HFFc6 (cell line): ENCODE measurements around the gene ITGA7. TPM values are rescaled to one million over a fixed set of nuclear protein-coding genes. Genes with fewer than 3 reads are reported as not detected.

Experiments
- DNase-seq: peaks from one replicate; pipeline ENCODE4 v3.0.0-alpha.2; 2018
- H3K27ac Mint-ChIP-seq: 2 replicates; pipeline ENCODE4 v1.8.0; 2020; ENCODE audit warnings: mild to moderate bottlenecking, mixed read lengths
- H3K27me3 Mint-ChIP-seq: 2 replicates; pipeline ENCODE4 v1.8.0; 2021; ENCODE audit warnings: mild to moderate bottlenecking, moderate library complexity, mixed read lengths; ENCODE audit not compliant: insufficient read depth
- H3K36me3 Mint-ChIP-seq: 2 replicates; pipeline ENCODE4 v1.8.0; 2021; ENCODE audit warnings: low read depth, mixed read lengths
- H3K4me1 Mint-ChIP-seq: 2 replicates; pipeline ENCODE4 v1.8.0; 2020; ENCODE audit warnings: low read depth, mixed read lengths
- H3K4me3 Mint-ChIP-seq: 2 replicates; pipeline ENCODE4 v1.8.0; 2020; ENCODE audit warnings: mild to moderate bottlenecking, moderate library complexity, mixed read lengths
- H3K9me3 Mint-ChIP-seq: 2 replicates; pipeline ENCODE4 v1.8.0; 2020; ENCODE audit warnings: mild to moderate bottlenecking, mixed read lengths
- long read RNA-seq: library from polyadenylated mRNA; unstranded; transcript quantifications from one replicate; pipeline ENCODE4 v2.0.0, GENCODE V29; 2019
- total RNA-seq, 6 experiments: library from RNA; stranded (reverse); fragmentation: NEBNext Ultra II Directional; extraction: Animal tissue kit (Norgen Biotek cat#: 25700); gene quantifications; 2 replicates in 1 of 6; 3 replicates in 5 of 6; pipeline ENCODE4 v1.2.3, GENCODE V29; 2021
- TF ChIP-seq, protein P1 (sequence below): fragments of 200-600 bp; sonication (generic); IDR thresholded peaks from 2 replicates; pipeline ENCODE4 v1.5.0; 2021; ENCODE audit warnings: antibody characterized with exemption, mild to moderate bottlenecking

ITGA7 gene, protein sequence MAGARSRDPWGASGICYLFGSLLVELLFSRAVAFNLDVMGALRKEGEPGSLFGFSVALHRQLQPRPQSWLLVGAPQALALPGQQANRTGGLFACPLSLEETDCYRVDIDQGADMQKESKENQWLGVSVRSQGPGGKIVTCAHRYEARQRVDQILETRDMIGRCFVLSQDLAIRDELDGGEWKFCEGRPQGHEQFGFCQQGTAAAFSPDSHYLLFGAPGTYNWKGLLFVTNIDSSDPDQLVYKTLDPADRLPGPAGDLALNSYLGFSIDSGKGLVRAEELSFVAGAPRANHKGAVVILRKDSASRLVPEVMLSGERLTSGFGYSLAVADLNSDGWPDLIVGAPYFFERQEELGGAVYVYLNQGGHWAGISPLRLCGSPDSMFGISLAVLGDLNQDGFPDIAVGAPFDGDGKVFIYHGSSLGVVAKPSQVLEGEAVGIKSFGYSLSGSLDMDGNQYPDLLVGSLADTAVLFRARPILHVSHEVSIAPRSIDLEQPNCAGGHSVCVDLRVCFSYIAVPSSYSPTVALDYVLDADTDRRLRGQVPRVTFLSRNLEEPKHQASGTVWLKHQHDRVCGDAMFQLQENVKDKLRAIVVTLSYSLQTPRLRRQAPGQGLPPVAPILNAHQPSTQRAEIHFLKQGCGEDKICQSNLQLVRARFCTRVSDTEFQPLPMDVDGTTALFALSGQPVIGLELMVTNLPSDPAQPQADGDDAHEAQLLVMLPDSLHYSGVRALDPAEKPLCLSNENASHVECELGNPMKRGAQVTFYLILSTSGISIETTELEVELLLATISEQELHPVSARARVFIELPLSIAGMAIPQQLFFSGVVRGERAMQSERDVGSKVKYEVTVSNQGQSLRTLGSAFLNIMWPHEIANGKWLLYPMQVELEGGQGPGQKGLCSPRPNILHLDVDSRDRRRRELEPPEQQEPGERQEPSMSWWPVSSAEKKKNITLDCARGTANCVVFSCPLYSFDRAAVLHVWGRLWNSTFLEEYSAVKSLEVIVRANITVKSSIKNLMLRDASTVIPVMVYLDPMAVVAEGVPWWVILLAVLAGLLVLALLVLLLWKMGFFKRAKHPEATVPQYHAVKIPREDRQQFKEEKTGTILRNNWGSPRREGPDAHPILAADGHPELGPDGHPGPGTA
- total RNA-seq: 1 to 10 TPM in 4 of 6 experiments, under 1 TPM in 2; 0.95 to 2.3 (median 1.2) TPM
- long read RNA-seq: 0 reads

DNA sequence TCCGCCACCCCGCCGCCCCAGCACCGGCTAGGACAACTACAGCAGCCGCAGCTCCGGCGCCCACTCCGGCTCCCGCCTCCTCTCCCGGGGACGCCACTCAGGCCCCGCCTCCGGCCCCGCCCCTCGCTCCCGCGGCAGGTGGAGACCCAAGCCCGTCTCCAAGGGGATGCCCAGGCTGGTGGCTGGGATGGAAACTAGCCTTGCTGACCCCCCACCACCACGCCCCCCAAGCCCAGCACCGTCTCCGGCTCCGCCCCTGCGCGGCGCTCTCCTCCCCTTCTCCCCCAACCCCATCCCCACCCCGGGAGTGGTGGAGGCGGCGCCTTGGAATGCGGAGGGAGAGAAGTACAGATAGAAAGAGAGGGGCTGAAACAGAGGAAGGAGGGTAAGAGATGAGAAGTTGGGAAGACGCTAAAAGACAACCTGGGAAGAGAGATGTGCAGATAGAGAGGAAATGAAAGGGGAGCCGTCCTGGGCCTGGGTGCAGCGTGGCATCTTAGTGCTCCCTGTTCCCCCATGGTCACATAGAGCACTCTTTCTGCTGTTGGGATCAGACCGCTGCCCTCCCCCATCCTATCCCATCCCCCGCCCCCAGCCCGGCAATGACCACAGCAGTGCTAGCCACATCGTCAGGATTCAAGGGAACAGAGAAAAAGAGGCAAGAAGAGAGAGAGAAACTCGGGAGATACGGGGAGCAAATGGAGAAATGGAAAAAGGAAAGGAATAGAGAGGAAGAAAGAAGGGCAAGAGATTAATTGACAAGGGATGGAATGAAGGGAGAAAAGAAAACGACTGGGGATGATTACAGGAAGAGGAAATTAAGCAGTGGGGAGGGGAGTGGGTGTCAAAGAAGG, at the start of gene ITGA7:
ITGA7 (minus strand) TSS at position 64 of the 854 bp plus-strand sequence. CDS start 222 bp downstream, outside the sequence.
- Mint-ChIP-seq H3K4me3 (peak within 1 kb of the TSS; percentile 86), H3K4me1 (peaks cover 42% of the 10 kb centered on the region), H3K36me3 (no peaks in the 10 kb centered on the region), H3K27me3 (peaks cover 19% of the 10 kb centered on the region), H3K27ac (no peak within 1 kb of the TSS), H3K9me3 (no peaks in the 10 kb centered on the region)
- no peak for DNase-seq
- TF ChIP-seq, protein P1, sequence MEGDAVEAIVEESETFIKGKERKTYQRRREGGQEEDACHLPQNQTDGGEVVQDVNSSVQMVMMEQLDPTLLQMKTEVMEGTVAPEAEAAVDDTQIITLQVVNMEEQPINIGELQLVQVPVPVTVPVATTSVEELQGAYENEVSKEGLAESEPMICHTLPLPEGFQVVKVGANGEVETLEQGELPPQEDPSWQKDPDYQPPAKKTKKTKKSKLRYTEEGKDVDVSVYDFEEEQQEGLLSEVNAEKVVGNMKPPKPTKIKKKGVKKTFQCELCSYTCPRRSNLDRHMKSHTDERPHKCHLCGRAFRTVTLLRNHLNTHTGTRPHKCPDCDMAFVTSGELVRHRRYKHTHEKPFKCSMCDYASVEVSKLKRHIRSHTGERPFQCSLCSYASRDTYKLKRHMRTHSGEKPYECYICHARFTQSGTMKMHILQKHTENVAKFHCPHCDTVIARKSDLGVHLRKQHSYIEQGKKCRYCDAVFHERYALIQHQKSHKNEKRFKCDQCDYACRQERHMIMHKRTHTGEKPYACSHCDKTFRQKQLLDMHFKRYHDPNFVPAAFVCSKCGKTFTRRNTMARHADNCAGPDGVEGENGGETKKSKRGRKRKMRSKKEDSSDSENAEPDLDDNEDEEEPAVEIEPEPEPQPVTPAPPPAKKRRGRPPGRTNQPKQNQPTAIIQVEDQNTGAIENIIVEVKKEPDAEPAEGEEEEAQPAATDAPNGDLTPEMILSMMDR: no peak

DNA sequence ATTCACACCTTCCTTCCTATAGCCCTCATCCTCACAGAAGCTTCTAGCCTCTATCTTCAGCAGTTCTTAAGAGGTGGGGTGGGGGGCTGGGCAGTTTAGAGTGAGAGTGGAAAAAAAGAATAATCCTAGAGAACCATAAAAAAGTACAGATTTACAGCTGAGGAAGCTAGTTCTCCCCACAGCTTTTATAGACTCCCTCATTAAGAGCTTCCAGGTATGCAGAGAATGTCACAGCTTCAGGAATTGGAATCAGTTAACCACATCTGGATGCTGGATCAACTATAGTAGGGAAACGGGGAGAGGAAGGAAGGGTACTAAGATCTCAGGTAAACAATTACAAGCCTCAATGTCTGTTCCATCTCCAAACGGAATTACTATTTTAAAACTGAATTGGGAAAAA, 47.5 kb upstream of the ITGA7 start:
- TF ChIP-seq, protein P1: no peak
- Mint-ChIP-seq H3K36me3 (peaks cover 37% of the 10 kb centered on the region), H3K27me3 (peaks cover 7% of the 10 kb centered on the region), H3K27ac (peak overlapping the region; percentile 40; the same call in 1 of the 2 replicates), H3K4me3 (no peak overlapping the region), H3K4me1 (peaks cover 22% of the 10 kb centered on the region), H3K9me3 (no peaks in the 10 kb centered on the region)
- DNase-seq: no peak

DNA sequence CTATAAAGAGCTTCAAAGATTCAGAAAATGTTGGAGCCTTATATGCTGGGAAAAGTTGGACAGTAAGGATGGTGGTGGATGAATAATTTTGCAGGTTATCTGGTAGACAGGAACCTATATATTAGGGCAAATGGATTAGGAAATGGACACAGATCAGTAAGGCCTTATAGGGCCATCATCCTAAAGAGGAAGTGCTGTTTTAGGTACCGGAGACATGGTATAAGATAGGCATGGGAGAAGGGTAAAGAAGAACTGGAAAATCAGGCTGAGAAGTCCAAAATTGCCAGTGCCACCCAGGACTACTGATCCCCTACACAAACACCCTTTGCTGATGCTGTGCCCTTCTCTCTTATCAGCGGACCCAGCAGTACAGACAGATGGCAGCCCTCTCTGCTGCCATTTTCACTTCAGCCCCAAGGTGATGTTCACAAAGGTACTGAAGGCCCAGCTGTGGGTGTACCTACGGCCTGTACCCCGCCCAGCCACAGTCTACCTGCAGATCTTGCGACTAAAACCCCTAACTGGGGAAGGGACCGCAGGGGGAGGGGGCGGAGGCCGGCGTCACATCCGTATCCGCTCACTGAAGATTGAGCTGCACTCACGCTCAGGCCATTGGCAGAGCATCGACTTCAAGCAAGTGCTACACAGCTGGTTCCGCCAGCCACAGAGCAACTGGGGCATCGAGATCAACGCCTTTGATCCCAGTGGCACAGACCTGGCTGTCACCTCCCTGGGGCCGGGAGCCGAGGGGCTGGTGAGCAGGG, 40.7 kb upstream of the ITGA7 start:
- peaks cover 32% of the 10 kb centered on the region for H3K4me1 Mint-ChIP-seq
- no peak for DNase-seq
- H3K27ac Mint-ChIP-seq: no peak overlapping the region
- peaks cover 2% of the 10 kb centered on the region for H3K27me3 Mint-ChIP-seq
- H3K4me3 Mint-ChIP-seq: no peak overlapping the region
- TF ChIP-seq, protein P1: no peak
- H3K36me3 Mint-ChIP-seq: 0 out of 2 replicates have a peak, but pooled peaks cover 8% of the 10 kb centered on the region
- no peaks in the 10 kb centered on the region for H3K9me3 Mint-ChIP-seq

DNA sequence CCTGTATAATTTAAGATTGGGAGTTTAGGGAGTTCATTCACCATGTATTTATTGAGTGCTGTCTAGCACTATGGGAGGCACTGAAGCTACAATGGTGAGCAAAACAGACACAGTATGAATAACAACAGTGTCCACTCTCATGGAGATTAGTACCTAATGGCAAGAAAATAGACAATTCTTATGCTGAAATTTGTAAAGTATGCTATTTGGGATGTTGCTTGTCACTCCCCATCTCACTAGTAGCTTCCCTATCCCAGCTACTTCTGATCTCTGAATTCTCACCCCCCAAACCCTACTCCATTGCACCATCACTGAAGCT, 39.2 kb upstream of the ITGA7 start:
- peak overlapping the region; percentile 22; the same call in 1 of the 2 replicates for H3K27ac Mint-ChIP-seq
- H3K9me3 Mint-ChIP-seq: no peaks in the 10 kb centered on the region
- DNase-seq: no peak
- peaks cover under 1% of the 10 kb centered on the region for H3K27me3 Mint-ChIP-seq
- peaks cover 43% of the 10 kb centered on the region for H3K4me1 Mint-ChIP-seq
- no peak overlapping the region for H3K4me3 Mint-ChIP-seq
- H3K36me3 Mint-ChIP-seq: no peaks in the 10 kb centered on the region
- TF ChIP-seq, protein P1: no peak
